Measurements from ENCODE around the gene ZNF274. TPM values are rescaled to one million over a fixed set of nuclear protein-coding genes. Genes with fewer than 3 reads are reported as not detected.
"Not testable (repeated sequence)": the region's sequence is repeated elsewhere in the genome, so short reads cannot be mapped to it uniquely, and the experiment has no call there.

The ZNF274 gene
- 8.3 TPM for polyA plus RNA-seq (ENCODE audit: insufficient read length)

DNA sequence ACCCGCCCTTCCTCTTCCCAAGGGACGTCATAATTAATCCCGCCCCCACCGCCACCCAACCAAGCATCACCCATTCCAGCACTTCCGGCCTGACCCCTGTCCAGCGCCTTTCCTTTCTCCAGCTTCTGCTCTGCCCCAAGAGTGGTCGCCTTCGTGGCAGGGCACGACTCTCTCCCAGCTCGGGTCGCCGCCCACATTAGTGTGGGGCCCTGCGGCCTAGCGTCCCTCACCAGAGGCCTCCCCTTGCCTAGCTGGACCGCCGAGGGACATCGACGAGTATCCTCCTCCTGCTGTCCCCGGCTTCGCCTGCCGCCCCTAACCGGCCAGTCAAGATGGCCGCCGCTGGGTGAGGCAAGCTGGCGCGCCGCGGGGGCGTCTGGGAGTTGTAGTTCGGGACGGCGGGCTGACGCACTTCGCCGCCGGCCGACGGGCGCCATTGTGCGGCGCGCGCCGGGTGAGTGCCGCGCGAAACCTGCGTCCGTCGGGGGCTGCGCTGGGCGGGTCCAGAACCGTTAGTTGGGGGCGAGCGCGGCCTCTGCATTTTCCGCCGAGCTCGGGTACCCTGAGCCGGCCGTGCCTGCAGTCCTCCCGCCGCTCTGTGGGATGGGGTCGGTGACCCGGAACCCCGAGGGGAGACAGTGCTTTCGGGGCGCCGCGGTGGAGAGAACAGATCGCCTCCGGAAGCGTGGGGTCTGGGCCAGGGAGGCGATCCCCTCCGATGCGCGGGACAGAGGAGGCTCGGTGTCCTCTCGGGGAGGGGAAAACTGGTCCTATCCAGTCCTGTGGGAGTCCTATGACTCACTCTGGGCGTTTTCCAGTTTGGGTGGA lies at the start of gene ZNF274:
Gene ZNF274 (plus strand): TSS at position 73 of the 828 bp plus-strand sequence. CDS start 905 bp downstream, outside the sequence.
- DNase-seq (ENCODE audit: low read depth): peak; percentile 61

DNA sequence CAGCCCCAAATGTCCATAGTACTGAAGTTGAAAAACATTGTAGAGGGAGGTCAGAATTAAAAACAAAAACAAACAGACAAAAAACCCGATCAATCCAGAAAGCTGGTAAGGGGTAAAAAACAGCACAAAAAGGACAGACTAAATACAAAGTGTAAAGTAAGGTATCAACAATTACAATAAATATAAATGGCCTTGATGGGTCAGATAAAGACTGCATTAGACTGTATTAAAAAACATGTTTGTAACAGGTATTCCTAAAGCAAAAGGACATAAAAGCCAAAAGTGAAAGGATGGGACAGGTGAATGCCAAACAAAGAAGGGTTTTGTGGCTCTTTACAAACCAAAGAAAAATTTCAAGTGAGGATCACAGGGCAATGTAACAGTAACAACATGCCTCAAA lies 48.6 kb upstream of the ZNF274 start:
- DNase-seq (ENCODE audit: low read depth): no peak

- no peak for DNase-seq (ENCODE audit: low read depth)
Measured at GRCh38 chr19:58145849-58146248, 37.0 kb upstream of the ZNF274 start.

DNA sequence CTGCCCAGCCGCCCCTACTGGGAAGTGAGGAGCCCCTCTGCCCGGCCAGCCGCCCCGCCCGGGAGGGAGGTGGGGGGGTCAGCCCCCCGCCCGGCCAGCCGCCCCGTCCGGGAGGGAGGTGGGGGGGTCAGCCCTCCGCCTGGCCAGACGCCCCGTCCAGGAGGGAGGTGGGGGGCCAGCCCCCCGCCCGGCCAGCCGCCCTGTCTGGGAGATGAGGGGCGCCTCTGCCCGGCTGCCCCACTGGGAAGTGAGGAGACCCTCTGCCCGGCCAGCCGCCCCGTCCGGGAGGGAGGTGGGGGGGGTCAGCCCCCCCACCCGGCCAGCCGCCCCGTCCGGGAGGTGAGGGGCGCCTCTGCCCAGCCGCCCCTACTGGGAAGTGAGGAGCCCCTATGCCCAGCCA lies 35.4 kb upstream of the ZNF274 start:
- not testable (repeated sequence) for DNase-seq (ENCODE audit: low read depth)

- DNase-seq (ENCODE audit: low read depth): peak; percentile 51
Measured at GRCh38 chr19:58150328-58150921, 32.4 kb upstream of the ZNF274 start, which contains the start of gene ZNF329. TSS of gene ZNF329 (minus strand) at chr19:58150789. CDS start at chr19:58129503, 21,286 bp downstream.

- DNase-seq (ENCODE audit: low read depth): no peak
Measured at GRCh38 chr19:58153386-58153785, 29.5 kb upstream of the ZNF274 start.

DNA sequence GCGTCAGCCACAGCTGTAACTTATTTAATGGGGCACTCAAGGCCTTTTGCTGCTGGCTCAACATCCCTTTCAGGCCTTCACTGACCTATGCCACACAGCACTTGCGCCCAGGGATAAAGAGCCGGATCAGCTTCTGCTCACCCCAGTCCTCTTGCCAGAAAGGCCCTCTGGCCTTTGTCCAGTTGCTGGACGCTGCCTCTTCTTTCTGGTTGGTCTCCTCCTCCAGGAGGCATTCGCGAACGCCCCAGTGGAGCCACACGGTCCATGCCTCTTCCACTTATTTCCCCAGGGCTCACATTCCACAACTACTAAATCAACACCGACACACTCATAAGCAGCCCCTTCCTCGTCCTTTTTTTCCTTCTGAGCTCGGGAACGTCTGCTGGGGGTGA lies 28.6 kb upstream of the ZNF274 start:
- DNase-seq (ENCODE audit: low read depth): peak; percentile 26

- DNase-seq (ENCODE audit: low read depth): peak; percentile 93
Measured at GRCh38 chr19:58154679-58155648, 27.9 kb upstream of the ZNF274 start.

- DNase-seq (ENCODE audit: low read depth): no peak
Measured at GRCh38 chr19:58157045-58157728, 25.7 kb upstream of the ZNF274 start.

GRCh38 chr19:58166268-58166667 lies 16.6 kb upstream of the ZNF274 start:
- no peak for DNase-seq (ENCODE audit: low read depth)

- DNase-seq (ENCODE audit: low read depth): no peak
Measured at GRCh38 chr19:58166708-58167280, 16.1 kb upstream of the ZNF274 start.

DNA sequence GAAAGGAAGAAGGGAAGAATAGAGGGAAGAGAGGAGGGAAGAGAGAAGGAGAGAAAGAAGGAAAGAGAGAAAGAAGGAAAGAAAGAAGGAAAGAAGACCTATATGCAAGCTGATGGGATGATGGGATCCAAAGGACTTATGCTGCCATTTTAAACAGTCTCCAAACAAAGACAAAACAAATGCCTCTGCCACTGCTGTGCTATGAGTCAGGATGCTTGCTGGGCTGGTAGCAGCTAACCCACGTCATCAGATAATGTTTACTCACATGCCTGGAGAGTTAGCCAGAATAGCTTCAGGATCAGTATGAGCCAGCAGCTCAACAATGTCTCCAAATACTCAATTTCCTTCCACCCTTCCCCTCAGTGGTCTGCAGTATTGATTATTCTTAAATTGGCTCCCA lies 12.0 kb upstream of the ZNF274 start:
- DNase-seq (ENCODE audit: low read depth): no peak

DNA sequence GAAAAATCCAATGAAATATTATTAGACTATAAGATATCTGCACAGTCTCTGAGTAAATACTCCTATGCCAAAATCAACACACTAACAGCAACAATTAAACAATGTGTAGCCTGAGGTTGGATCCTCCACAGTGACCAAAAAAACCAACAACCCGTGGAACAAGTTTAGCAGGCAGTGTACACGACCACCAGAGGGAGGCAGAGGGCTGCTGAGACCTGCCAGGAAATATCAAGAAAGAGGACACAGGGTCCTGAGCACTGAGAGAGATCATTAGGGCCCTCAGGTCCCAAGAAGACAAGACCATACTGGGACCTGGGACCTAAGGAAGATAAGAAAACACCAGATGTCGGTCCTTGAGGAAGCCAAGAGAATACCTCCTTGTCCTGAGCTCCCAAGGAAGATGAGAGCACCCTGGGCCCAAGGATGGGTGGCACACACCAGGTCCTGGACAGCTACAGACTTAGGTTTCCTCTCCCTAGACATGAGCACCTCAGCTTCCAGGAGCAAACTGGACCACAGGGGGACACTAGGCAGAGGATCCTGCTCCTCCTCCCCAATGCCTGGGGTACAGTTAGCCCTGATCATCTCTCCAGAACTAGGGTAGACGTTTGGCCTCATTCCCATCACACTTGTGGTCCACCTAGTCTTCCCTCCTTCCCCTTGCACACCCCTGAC lies 822 bp upstream of the ZNF274 start:
- DNase-seq (ENCODE audit: low read depth): no peak

GRCh38 chr19:58182577-58182988 lies 278 bp upstream of the ZNF274 start:
- no peak for DNase-seq (ENCODE audit: low read depth)

GRCh38 chr19:58183817-58184215 lies 955 bp downstream of the ZNF274 start:
- DNase-seq (ENCODE audit: low read depth): peak; percentile 39

DNA sequence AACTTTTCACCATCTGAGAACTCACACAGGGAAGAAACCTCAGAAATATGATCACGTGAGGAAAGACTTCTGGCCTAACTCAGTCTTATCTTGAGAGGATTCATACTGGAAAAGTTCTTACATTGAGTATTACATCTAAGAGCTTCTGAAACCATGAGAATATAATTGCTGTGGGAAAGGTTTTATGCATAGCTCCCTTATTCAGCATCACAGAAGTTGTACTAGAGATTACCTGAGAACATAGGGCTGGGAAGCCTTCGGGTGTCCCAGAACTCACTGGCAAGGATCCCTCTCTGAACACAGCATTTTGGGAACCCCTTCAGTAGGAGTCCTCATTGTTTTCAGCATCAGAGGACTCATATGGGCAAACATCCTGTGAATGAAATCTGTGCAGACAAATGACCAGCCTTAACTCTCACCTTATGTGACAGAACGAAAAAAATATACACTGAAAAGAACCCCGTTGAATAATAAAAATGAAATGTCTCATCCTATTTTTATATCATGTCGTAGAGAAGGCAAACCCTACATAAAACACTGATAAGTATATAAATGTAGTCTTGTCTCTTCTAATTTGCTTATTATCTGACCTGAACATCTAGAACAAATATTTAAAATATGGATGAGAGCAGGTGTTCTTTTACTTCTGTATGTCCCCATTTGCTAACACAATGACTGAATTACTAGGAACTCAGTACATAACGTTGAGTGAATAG lies 14.2 kb downstream of the ZNF274 start:
- no peak for DNase-seq (ENCODE audit: low read depth)

DNA sequence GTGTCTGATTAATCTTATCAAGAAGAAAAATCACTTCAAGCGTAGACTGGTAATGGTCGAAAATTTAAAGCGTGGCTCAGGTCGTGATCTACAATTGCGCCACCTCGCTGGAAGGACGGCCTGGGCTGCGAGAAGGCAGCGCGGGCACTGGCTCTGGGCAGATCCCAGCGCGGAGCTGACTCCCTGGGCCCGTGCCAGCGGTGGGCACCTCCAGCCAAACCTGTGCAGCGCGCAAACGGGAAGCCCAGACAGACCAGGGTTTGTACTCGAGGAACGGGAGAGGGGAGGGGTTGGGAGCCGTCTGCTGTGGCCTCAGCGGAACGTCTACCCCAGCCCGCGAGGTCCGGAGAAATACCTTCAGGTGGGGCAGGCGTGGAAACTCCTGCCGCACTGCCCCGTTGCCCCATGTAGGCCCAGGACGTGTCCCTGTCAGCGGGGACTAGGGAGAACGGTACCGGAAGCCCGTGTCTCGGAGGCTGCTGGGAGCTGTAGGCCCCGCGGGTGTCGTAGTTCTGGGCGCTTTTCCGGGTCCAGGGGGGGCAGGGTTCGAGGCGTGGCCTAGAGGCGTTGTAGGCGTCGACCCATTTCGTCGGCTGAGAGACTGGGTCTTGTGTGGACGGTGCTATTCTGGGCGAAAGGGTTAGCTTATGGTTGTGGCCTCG lies 21.1 kb downstream of the ZNF274 start:
- DNase-seq (ENCODE audit: low read depth): no peak

- no peak for DNase-seq (ENCODE audit: low read depth)
Measured at GRCh38 chr19:58204566-58204965, 21.7 kb downstream of the ZNF274 start.

- DNase-seq (ENCODE audit: low read depth): no peak
Measured at GRCh38 chr19:58209577-58209976, 26.7 kb downstream of the ZNF274 start.
